Measurements from ENCODE around the gene BCAS3.

Gene BCAS3

GRCh38 chr17:61073131-61073530 lies 395.5 kb downstream of the BCAS3 start:
- ChIA-PET CTCF (interaction anchor here (0.7 kb wide), 1 partner anchor 15 kb away, joined by 3 read pairs; no protein-coding TSS in a partner anchor), POLR2A (no interaction called here)
- DNase-seq (ENCODE audit: extremely low spot score): no peak
- TF ChIP-seq BHLHE40 (IDR thresholded peaks at IDR 0.05; ENCODE audit: borderline replicate concordance) (no peak), FOXA1 (IDR thresholded peaks at IDR 0.05) (no peak), SP1 (IDR thresholded peaks at IDR 0.05) (no peak), ZNF384 (IDR thresholded peaks at IDR 0.05) (no peak), TARDBP (IDR thresholded peaks at IDR 0.05) (no peak), LEF1 (IDR thresholded peaks at IDR 0.05; ENCODE audit: borderline replicate concordance) (no peak), NFRKB (IDR thresholded peaks at IDR 0.05) (no peak), ELF4 (IDR thresholded peaks at IDR 0.05) (no peak), L3MBTL2 (conservative IDR thresholded peaks at IDR 0.05) (no peak), PKNOX1 (IDR thresholded peaks at IDR 0.05) (no peak), FOXK2 (IDR thresholded peaks at IDR 0.05) (no peak), ARNT (IDR thresholded peaks at IDR 0.05) (no peak), CTBP1 (IDR thresholded peaks at IDR 0.05; ENCODE audit: borderline replicate concordance) (no peak), HDGF (IDR thresholded peaks at IDR 0.05; ENCODE audit: borderline replicate concordance) (no peak), SUZ12 (IDR thresholded peaks at IDR 0.05) (no peak), FOXM1 (IDR thresholded peaks at IDR 0.05; ENCODE audit: borderline replicate concordance) (no peak)

- no peak for DNase-seq (ENCODE audit: extremely low spot score)
- CTCF ChIA-PET: interaction anchor here (0.7 kb wide), 1 partner anchor 167 kb away, joined by 3 read pairs; no protein-coding TSS in a partner anchor
- POLR2A ChIA-PET: no interaction called here
- no peak for TF ChIP-seq ELF4 (IDR thresholded peaks at IDR 0.05)
- TF ChIP-seq NFRKB (IDR thresholded peaks at IDR 0.05): no peak
These were observed 396.3 kb downstream of the BCAS3 start for GRCh38 chr17:61073799-61074513.

GRCh38 chr17:61075988-61076387 lies 398.3 kb downstream of the BCAS3 start:
- POLR2A ChIA-PET: no interaction called here
- no peak for DNase-seq (ENCODE audit: extremely low spot score)
- TF ChIP-seq FOXM1 (IDR thresholded peaks at IDR 0.05; ENCODE audit: borderline replicate concordance): no peak
- TF ChIP-seq ELF4 (IDR thresholded peaks at IDR 0.05): no peak
- no peak for TF ChIP-seq CTBP1 (IDR thresholded peaks at IDR 0.05; ENCODE audit: borderline replicate concordance)
- TF ChIP-seq FOXK2 (IDR thresholded peaks at IDR 0.05): no peak
- no peak for TF ChIP-seq LEF1 (IDR thresholded peaks at IDR 0.05; ENCODE audit: borderline replicate concordance)
- TF ChIP-seq NFRKB (IDR thresholded peaks at IDR 0.05): no peak
- TF ChIP-seq ARNT (IDR thresholded peaks at IDR 0.05): no peak
- TF ChIP-seq SP1 (IDR thresholded peaks at IDR 0.05): no peak
- TF ChIP-seq L3MBTL2 (conservative IDR thresholded peaks at IDR 0.05): no peak
- TF ChIP-seq HDGF (IDR thresholded peaks at IDR 0.05; ENCODE audit: borderline replicate concordance): no peak
- no peak for TF ChIP-seq BHLHE40 (IDR thresholded peaks at IDR 0.05; ENCODE audit: borderline replicate concordance)
- CTCF ChIA-PET: no interaction called here

GRCh38 chr17:61076621-61077031 lies 399.0 kb downstream of the BCAS3 start:
- no peak for TF ChIP-seq ZNF384 (IDR thresholded peaks at IDR 0.05)
- TF ChIP-seq SP1 (IDR thresholded peaks at IDR 0.05): no peak
- TF ChIP-seq ARNT (IDR thresholded peaks at IDR 0.05): no peak
- TF ChIP-seq TARDBP (IDR thresholded peaks at IDR 0.05): no peak
- no peak for DNase-seq (ENCODE audit: extremely low spot score)
- CTCF ChIA-PET: no interaction called here
- POLR2A ChIA-PET: no interaction called here

- no peak for DNase-seq (ENCODE audit: extremely low spot score)
- no peak for TF ChIP-seq SP1 (IDR thresholded peaks at IDR 0.05)
- no peak for TF ChIP-seq ARNT (IDR thresholded peaks at IDR 0.05)
- no peak for TF ChIP-seq ELF4 (IDR thresholded peaks at IDR 0.05)
- no peak for TF ChIP-seq TARDBP (IDR thresholded peaks at IDR 0.05)
- CTCF ChIA-PET: interaction anchor here (0.7 kb wide), 1 partner anchor 16 kb away, joined by 3 read pairs; no protein-coding TSS in a partner anchor
- POLR2A ChIA-PET: no interaction called here
These were observed 404.3 kb downstream of the BCAS3 start for GRCh38 chr17:61081959-61082358.

GRCh38 chr17:61084260-61084659 lies 406.6 kb downstream of the BCAS3 start:
- POLR2A ChIA-PET: no interaction called here
- no peak for TF ChIP-seq FOXM1 (IDR thresholded peaks at IDR 0.05; ENCODE audit: borderline replicate concordance)
- no peak for TF ChIP-seq L3MBTL2 (conservative IDR thresholded peaks at IDR 0.05)
- no peak for TF ChIP-seq BHLHE40 (IDR thresholded peaks at IDR 0.05; ENCODE audit: borderline replicate concordance)
- TF ChIP-seq FOXA1 (IDR thresholded peaks at IDR 0.05): no peak
- TF ChIP-seq HDGF (IDR thresholded peaks at IDR 0.05; ENCODE audit: borderline replicate concordance): no peak
- no peak for TF ChIP-seq LEF1 (IDR thresholded peaks at IDR 0.05; ENCODE audit: borderline replicate concordance)
- TF ChIP-seq SP1 (IDR thresholded peaks at IDR 0.05): no peak
- TF ChIP-seq ARNT (IDR thresholded peaks at IDR 0.05): no peak
- TF ChIP-seq NFRKB (IDR thresholded peaks at IDR 0.05): no peak
- TF ChIP-seq TARDBP (IDR thresholded peaks at IDR 0.05): no peak
- TF ChIP-seq SUZ12 (IDR thresholded peaks at IDR 0.05): no peak
- TF ChIP-seq CTBP1 (IDR thresholded peaks at IDR 0.05; ENCODE audit: borderline replicate concordance): no peak
- TF ChIP-seq ELF4 (IDR thresholded peaks at IDR 0.05): no peak
- TF ChIP-seq PKNOX1 (IDR thresholded peaks at IDR 0.05): no peak
- DNase-seq (ENCODE audit: extremely low spot score): no peak
- CTCF ChIA-PET: no interaction called here

GRCh38 chr17:61087024-61087423 lies 409.4 kb downstream of the BCAS3 start:
- DNase-seq (ENCODE audit: extremely low spot score): no peak
- POLR2A ChIA-PET: no interaction called here
- TF ChIP-seq L3MBTL2 (conservative IDR thresholded peaks at IDR 0.05) (no peak), NFRKB (IDR thresholded peaks at IDR 0.05) (no peak), FOXM1 (IDR thresholded peaks at IDR 0.05; ENCODE audit: borderline replicate concordance) (no peak), PKNOX1 (IDR thresholded peaks at IDR 0.05) (no peak), FOXK2 (IDR thresholded peaks at IDR 0.05) (no peak), SP1 (IDR thresholded peaks at IDR 0.05) (no peak), ELF4 (IDR thresholded peaks at IDR 0.05) (no peak), ARNT (IDR thresholded peaks at IDR 0.05) (no peak), SUZ12 (IDR thresholded peaks at IDR 0.05) (no peak), TARDBP (IDR thresholded peaks at IDR 0.05) (no peak), FOXA1 (IDR thresholded peaks at IDR 0.05) (no peak), BHLHE40 (IDR thresholded peaks at IDR 0.05; ENCODE audit: borderline replicate concordance) (no peak), LEF1 (IDR thresholded peaks at IDR 0.05; ENCODE audit: borderline replicate concordance) (no peak), ZNF384 (IDR thresholded peaks at IDR 0.05) (no peak), HDGF (IDR thresholded peaks at IDR 0.05; ENCODE audit: borderline replicate concordance) (no peak), CTBP1 (IDR thresholded peaks at IDR 0.05; ENCODE audit: borderline replicate concordance) (no peak)
- CTCF ChIA-PET: no interaction called here
